Measurements from ENCODE around the gene ZFP57. TPM values are rescaled to one million over a fixed set of nuclear protein-coding genes. Genes with fewer than 3 reads are reported as not detected.

ZFP57 gene
- polyA plus RNA-seq, 1 donor (not counting 4 experiments of a cell fraction or from before 2014, with no cell fraction given), result 17.4 TPM

- no peaks in the 10 kb centered on the region for H4K20me1 ChIP-seq (ENCODE audit: control insufficient read depth, extremely low read depth, insufficient read depth, low read length)
- H2AFZ ChIP-seq (ENCODE audit: control insufficient read depth, low read length), result no peak overlapping the region
- H3K9me3 ChIP-seq (ENCODE audit: control insufficient read depth, low read depth, low read length), result no peaks in the 10 kb centered on the region
- peaks cover 0 to 2% of the 10 kb centered on the region in 2 experiments for H3K36me3 ChIP-seq (ENCODE audit: control insufficient read depth in 2 of 2, extremely low read depth in 1 of 2, insufficient read depth in 2 of 2, low read length in 2 of 2)
- H3K9me1 ChIP-seq (ENCODE audit: control insufficient read depth, extremely low read depth, insufficient read depth, low read length), result no peaks in the 10 kb centered on the region
- H3K4me2 ChIP-seq (ENCODE audit: control insufficient read depth, extremely low read depth, insufficient read depth, low read depth, low read length), result no peak overlapping the region
- no peak overlapping the region for H3K27ac ChIP-seq (ENCODE audit: control insufficient read depth, insufficient read depth, low read length)
- H3K79me2 ChIP-seq (ENCODE audit: control insufficient read depth, insufficient read depth, low read length), result peaks cover 4% of the 10 kb centered on the region
- no peak for TF ChIP-seq EZH2 (IDR thresholded peaks at IDR 0.05; ENCODE audit: low read length)
- TF ChIP-seq, protein P1, sequence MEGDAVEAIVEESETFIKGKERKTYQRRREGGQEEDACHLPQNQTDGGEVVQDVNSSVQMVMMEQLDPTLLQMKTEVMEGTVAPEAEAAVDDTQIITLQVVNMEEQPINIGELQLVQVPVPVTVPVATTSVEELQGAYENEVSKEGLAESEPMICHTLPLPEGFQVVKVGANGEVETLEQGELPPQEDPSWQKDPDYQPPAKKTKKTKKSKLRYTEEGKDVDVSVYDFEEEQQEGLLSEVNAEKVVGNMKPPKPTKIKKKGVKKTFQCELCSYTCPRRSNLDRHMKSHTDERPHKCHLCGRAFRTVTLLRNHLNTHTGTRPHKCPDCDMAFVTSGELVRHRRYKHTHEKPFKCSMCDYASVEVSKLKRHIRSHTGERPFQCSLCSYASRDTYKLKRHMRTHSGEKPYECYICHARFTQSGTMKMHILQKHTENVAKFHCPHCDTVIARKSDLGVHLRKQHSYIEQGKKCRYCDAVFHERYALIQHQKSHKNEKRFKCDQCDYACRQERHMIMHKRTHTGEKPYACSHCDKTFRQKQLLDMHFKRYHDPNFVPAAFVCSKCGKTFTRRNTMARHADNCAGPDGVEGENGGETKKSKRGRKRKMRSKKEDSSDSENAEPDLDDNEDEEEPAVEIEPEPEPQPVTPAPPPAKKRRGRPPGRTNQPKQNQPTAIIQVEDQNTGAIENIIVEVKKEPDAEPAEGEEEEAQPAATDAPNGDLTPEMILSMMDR (optimal IDR thresholded peaks at IDR 0.05 in 1 of 3, IDR thresholded peaks at IDR 0.05 in 1 of 3, conservative IDR thresholded peaks at IDR 0.05 in 1 of 3; ENCODE audit: extremely low read depth in 1 of 3, insufficient read depth in 2 of 3, low read length in 3 of 3), result no peak
- H3K9ac ChIP-seq (ENCODE audit: control insufficient read depth, extremely low read depth, insufficient read depth, low read length), result no peak overlapping the region
- H3K4me3 ChIP-seq (ENCODE audit: control insufficient read depth in 2 of 3, extremely low read depth in 1 of 3, insufficient read depth in 2 of 3, low read depth in 1 of 3, low read length in 3 of 3), result no peak overlapping the region
- DNase-seq (ENCODE audit: low read depth, low spot score), result no peak
- dilution Hi-C loops (cut with MboI; ENCODE audit: extremely low pct_ligation_motif_present, low sequenced_read_pairs), result no loop called here
- no peaks in the 10 kb centered on the region for H3K27me3 ChIP-seq (ENCODE audit: control insufficient read depth, extremely low read depth, insufficient read depth, low read length)
- FAIRE-seq, result no peak
- H3K4me1 ChIP-seq (ENCODE audit: control insufficient read depth, extremely low read depth, insufficient read depth, low read length), result peaks cover 20% of the 10 kb centered on the region
Observed at GRCh38 chr6:29631209-29631810, 49.6 kb downstream of the ZFP57 start.

GRCh38 chr6:29630315-29630714 lies 50.6 kb downstream of the ZFP57 start:
- H3K4me2 ChIP-seq (ENCODE audit: control insufficient read depth, extremely low read depth, insufficient read depth, low read depth, low read length), result no peak overlapping the region

More at GRCh38 chr6:29630315-29630714, 50.6 kb downstream of the ZFP57 start:
- Histone ChIP-seq H3K4me1 (ENCODE audit: control insufficient read depth, extremely low read depth, insufficient read depth, low read length) (peaks cover 20% of the 10 kb centered on the region), H3K27ac (ENCODE audit: control insufficient read depth, insufficient read depth, low read length) (no peak overlapping the region), H3K27me3 (ENCODE audit: control insufficient read depth, extremely low read depth, insufficient read depth, low read length) (no peaks in the 10 kb centered on the region), H4K20me1 (ENCODE audit: control insufficient read depth, extremely low read depth, insufficient read depth, low read length) (no peaks in the 10 kb centered on the region), H3K4me3 (ENCODE audit: control insufficient read depth in 2 of 3, extremely low read depth in 1 of 3, insufficient read depth in 2 of 3, low read depth in 1 of 3, low read length in 3 of 3) (no peak overlapping the region), H2AFZ (ENCODE audit: control insufficient read depth, low read length) (no peak overlapping the region), H3K9ac (ENCODE audit: control insufficient read depth, extremely low read depth, insufficient read depth, low read length) (no peak overlapping the region), H3K9me3 (ENCODE audit: control insufficient read depth, low read depth, low read length) (no peaks in the 10 kb centered on the region), H3K79me2 (ENCODE audit: control insufficient read depth, insufficient read depth, low read length) (peaks cover 4% of the 10 kb centered on the region), H3K36me3 (ENCODE audit: control insufficient read depth in 2 of 2, extremely low read depth in 1 of 2, insufficient read depth in 2 of 2, low read length in 2 of 2) (peaks cover 0 to 2% of the 10 kb centered on the region in 2 experiments), H3K9me1 (ENCODE audit: control insufficient read depth, extremely low read depth, insufficient read depth, low read length) (no peaks in the 10 kb centered on the region)
- no peak for FAIRE-seq
- dilution Hi-C loops (cut with MboI; ENCODE audit: extremely low pct_ligation_motif_present, low sequenced_read_pairs), result no loop called here
- no peak for DNase-seq (ENCODE audit: low read depth, low spot score)
- TF ChIP-seq, protein P1 (optimal IDR thresholded peaks at IDR 0.05 in 1 of 3, IDR thresholded peaks at IDR 0.05 in 1 of 3, conservative IDR thresholded peaks at IDR 0.05 in 1 of 3; ENCODE audit: extremely low read depth in 1 of 3, insufficient read depth in 2 of 3, low read length in 3 of 3), result no peak
- no peak for TF ChIP-seq EZH2 (IDR thresholded peaks at IDR 0.05; ENCODE audit: low read length)
